Stimulated activated naive CD4-positive, alpha-beta T cell treated with Interleukin-2 at 50 U/mL for 16 hours (primary cell): ENCODE results near the gene TAC4.
"Not testable (repeated sequence)": the region's sequence is repeated elsewhere in the genome, so short reads cannot be mapped to it uniquely, and the experiment has no call there.

Experiments used
- DNase-seq: peaks from one replicate; lab custom pipeline; 2025; lab: John Stamatoyannopoulos, UW

TAC4 gene

DNA sequence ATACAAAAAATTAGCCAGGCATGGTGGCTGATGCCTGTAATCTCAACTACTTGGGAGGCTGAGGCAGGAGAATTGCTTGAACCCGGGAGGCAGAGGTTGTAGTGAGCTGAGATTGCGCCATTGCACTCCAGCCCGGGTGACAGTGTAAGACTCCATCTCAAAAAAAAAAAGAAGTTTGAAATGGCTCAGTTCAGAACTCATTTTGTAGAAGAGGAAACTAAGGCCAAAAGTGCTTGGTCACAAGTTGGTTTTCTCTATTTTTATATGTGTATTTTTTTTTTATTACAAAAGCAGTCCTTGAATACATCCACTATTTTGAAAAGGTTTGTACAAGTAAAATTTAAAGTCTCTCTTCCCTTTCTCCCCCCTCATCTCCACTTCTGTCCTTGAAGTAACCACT is 5.5 kb downstream of the TAC4 start:
- no peak for DNase-seq

DNA sequence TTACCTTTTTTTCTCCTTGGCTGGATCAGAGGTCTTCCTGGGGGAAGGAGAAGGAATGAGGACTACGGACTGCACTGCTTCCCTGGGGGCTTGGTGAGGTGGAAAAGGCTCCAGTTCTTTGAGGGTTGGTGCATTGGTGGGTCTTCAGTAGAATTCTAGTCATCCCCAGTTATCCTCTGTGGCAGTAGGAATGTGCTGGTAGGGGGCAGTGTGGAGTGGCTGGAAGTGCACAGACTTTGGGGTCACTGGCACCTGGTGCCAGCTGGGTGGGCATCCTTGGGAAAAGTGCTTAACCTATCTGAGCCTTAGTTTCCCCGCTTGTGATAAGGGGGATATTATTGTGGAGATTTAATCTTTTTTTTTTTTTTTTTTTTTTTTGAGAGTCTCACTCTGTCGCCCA is 6.3 kb downstream of the TAC4 start:
- no peak for DNase-seq

DNA sequence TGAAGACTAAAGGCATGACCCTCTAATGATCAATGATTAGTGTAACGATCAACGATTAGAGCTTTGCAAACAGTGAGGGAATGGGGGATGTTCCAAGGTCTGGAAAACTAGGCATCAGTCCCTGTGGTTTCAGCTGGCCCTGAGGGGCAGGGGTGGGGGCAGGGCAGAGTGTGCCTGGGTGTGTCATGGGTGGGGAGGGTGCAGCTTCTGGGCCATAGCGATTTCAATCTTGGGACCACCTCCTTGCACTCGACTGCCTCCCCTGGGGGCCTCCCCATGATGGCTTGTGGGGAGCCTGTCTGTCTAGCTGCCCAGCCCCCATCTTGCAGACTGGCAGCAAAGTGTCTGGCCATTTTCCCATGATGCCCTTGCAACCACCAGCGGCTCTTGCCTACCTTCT is 8.4 kb downstream of the TAC4 start:
- DNase-seq, result no peak

DNA sequence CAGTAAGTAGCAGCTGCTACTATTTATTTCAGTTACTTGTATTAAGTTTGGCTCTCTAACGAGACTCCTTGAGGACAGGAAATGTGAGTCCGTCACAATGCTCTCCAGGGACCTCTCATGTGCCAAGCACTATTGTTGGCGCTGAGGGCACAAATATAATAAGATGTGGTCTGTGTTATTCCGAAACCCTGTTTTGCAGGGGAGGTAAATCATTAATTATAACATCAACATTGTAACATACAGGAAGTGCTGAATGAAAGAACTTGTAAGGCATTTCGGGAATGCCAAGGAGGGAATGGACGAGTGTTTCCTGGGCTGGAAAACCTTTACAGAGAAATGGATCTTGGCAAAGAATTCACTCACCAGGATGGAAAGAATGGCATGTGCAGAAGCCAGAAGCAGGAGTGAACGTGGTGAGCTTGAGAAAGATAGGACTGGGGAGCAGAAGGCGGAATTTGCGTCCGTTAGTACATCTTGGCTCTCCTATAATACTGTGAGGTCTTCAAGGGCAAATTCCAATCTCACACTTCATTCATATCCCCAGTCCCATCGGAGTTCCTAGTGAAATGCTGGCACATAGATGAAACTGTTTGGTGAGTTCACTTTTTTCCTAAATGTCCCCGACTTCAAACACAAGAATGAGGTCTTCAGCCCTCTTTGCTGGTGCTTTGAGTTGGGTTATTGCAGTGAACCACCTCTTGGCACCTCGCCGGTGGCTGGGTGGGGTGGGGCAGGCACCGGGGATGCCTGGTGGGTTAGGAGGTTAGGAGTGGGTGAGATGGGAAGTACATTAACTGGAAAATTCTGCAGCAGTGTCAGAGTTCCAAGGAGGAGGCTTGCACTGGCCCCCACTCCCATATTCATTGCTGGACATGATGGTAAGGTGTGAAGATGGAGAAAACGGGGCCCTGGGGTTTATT is 11.5 kb downstream of the TAC4 start:
- DNase-seq, result no peak

DNA sequence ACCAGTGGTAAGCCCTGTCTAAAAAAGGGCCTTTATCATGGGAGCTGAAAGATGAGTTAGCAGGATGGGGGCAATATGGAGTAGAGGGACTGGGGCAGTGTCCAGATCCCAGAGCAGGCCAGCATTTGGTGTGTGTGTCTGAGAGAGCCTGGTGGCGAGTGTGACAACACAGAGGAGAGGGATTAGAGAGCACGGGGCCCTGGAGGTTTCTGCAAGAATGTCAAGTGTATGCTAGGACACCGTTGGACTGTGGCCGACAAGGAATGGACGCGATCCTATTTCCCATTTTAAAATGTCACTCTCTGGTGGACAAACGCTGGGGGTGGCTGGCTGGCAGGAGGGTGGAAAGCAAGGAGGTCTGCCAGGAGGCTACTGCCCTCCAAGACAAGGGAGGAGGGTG is 12.4 kb downstream of the TAC4 start:
- DNase-seq, result no peak

DNA sequence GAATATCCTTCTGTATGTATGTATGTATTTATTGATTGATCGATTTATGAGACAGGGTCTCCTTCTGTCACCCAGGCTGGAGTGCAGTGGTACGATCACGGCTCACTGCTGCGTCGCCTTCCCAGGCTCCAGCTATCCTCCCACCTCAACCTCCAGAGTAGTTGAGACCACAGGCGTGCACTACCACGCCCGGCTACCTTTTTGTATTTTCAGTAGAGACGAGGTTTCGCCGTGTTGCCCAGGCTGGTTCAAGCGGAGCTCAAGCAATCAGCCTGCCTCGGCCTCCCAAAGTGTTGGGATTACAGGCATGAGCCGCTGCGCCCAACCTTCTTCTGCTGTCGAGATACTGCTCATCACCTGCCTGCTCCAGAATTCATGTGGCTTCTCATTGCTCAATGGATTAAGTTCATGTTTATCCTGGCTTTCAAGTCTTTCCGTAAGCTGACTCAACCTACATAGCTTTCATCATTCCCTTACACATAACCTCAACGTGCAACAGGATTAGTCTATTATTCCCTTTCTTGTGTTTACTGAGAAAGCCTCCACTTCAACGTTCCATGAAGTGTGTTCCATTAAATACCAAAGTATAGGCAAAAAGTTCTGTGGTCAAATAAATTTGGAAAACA is 13.6 kb downstream of the TAC4 start:
- no peak for DNase-seq

DNA sequence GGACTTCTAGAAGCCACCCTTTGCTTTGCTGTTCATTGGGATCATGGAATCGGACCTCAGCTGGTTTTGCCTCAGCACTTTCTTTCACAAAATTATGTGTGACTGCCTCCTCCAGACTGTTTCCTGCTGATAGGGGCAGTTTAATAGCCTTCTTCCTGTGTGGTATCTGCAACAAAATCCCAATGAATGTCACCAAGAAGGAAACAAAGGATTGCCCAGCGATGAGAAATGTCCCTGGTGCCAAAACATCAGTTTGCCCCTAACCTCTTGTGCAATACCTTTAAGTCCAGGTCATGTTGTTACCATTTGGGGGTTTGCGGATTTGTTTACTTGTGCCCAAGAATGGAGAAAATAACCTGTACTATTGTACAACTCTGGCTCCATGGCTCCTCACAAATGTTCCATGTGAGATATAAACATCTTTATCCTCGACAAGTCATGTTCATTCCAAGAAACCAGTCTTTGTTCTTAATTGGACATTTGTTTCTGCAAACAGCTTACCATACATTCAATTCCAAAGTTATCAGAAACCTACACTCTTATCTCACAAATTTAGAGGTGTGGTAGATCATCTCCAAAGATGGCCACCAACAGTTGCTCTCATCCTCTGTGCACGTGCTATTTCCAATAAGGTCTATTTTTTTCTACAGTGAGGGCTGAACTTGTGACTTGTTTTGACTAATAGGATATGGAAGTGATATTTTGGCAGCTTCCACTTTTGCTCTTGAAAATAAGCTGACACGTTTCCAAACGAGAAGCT is 14.8 kb downstream of the TAC4 start:
- DNase-seq, result no peak

DNA sequence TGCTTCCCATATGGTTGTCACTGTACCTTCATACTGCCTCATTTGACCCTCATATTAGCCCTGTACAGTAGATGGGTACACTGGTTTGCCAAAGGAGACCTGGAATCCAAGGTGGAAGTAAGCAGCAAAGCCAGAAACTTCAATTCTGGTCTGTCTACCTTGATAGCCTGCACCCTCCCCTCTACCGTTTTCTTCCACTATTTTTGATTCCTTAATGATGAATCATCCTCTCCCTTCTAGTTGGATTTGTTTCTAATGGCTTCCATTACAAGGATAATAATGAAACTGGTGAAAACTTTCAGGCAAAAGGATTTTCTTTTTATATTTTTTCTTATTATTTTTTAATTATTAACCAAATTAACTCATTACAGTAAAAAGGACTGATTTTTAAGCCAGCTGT is 17.3 kb downstream of the TAC4 start:
- DNase-seq, result no peak

DNA sequence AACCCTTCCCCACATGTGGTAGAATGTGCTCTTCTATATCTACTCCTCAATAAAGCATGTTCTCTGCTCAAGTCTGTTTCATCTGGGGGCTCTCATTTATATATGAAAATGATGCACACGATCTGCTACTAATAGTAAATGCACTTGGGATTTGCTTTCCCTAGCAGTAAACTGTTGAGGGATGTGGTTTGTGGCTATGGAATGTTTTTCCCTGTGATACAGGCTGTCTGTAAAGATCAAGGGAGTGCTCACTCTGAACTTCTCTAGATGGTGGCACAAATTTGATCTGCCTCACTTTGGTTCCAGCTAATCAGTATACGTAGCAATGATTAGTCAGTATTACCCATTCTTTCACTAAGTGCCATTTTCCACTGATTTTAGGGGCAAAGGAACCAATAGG is 18.8 kb downstream of the TAC4 start:
- DNase-seq, result no peak

DNA sequence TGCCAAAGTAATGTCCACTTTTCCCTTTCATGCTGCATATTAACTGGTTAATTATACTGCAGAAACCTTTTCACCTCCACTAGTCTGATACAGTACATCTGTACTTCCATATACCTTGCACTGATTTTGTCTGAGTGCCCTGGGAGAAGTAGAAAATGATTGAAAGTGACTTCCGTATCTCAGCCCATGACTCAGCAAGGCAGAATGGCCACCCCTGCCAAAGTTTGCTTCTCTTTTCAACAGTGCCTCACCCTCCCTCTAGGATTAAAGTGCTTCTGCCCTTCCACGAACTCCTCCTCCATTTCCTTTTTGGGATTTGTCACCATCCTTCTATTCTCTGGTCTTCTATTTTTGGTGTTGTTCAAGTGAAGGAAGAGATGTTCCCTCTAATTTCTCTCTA is 19.5 kb downstream of the TAC4 start:
- DNase-seq, result not testable (repeated sequence)

DNA sequence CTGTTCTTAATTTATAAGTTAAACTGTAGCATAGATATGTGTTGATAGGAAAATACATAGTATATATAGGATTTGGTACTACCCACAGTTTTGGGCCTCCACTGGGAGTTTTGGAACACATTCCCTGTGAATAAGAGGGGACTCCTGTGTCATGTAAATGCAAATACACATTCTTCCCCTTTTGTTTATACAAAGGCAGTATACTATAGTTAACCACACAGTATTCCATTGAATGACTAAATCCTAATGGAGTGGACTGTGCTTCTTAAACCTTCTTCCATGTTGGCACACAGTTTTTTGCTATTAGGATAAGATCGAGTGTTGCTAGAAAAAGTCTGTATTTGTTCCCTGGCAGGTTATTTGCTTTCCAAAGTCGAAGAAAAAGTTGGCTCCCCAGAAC is 22.2 kb downstream of the TAC4 start:
- no peak for DNase-seq

DNA sequence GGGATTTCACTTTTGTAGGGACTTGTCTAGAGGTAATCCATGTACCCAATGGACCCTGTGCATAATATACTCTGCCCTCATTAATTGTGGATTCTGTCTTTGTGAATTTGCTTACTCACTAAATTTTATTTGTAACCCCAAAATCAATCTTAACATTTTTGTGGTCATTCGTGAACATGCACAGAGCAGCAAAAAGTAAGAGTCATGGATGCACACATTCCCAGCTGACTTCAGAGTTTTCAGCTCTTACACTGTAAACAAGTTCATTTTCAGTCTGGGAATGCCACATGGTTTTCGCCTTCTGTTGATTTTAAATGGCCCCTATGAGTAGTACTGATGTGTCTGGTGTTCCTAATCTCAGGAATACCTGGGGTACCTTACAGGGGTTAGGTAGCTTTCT is 24.3 kb downstream of the TAC4 start:
- no peak for DNase-seq

DNA sequence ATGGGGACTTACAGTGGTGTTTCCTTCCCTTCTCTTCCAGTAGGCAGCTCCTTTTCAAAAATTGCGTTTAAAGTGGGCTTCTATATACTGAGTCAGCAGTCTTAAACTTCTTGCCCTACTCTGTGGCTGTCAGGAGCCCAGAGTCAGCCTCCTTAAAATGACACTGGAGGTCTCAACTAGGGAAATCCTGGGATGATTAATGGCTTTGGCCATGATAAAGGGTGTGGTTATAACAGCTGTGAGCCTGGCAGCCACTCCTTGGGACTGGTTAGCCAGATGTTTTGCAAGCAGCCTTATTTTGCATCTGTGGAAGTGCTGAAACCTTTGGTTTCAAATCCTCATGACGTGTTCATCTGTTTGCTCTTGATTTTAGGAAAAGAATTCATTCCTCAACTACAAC is 25.0 kb downstream of the TAC4 start:
- no peak for DNase-seq

DNA sequence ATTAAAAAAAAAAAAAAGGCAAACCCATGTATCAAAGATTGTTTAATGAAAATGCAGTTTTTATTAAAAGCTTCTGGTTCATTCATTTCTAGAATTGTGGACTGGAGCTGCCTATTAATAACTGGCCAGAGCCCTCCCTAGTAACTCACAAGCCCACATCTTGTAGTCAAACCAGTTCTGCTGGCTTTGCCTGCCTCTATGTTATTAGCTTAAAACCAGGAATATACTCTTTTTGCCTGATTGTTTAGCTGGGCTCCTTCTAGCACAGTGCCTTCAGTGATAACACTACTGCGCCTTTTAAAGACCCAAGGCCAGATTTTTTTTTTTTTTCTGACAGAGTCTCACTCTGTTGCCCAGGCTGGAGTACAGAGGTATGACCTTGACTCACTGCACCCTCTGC is 26.0 kb downstream of the TAC4 start:
- DNase-seq, result no peak

DNA sequence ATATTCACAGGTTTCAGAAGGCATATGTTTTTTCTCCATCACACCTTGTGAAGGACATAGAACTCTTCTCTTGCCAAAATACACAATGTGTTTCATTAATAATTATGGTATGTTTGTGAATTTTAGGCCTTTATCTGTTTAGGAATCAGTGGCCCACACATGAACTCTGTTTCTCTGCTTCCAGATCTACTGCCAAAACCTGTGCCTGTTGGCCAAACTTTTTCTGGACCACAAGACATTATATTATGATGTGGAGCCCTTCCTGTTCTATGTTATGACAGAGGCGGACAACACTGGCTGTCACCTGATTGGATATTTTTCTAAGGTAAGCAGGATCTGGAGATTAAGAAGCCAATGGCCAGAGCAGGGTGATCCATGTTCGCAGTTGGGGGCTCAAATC is 26.4 kb downstream of the TAC4 start:
- no peak for DNase-seq

DNA sequence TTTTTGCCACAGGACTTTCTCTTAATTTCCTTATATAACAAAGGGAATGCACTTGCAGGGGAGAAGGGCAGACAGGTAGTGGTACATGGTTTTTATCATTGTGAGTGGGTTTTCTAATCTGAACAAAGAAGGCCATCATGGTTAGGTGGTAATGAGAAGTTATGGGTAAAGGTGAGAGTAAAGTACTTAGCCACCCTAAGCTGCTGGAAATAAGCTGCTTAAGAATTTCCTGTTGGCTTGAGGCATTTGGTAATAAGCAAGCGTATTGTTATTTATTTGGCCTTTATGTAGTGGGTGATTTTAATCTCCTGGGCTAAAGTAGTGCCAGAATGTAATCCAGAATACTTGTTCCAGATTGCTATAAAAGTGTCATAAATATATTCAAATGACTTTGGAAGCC is 27.1 kb downstream of the TAC4 start:
- no peak for DNase-seq

DNA sequence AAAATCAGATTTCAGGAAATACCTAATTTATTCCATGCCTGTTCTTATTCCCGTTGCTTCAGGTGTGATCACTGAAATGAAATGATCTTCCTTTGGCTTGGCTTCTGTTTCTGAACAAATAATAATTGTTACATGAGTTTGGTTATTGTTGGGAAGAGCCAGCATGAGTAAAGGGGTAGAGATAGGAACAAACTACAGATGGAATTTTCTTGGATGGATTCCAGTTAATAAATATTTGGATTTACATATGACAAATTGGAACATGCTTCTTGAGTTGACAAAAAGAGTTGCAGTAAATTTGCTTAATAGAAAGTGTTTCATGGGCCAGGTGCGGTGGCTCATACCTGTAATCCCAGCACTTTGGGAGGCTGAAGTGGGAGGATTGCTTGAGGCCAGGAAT is 28.2 kb downstream of the TAC4 start:
- DNase-seq, result no peak

DNA sequence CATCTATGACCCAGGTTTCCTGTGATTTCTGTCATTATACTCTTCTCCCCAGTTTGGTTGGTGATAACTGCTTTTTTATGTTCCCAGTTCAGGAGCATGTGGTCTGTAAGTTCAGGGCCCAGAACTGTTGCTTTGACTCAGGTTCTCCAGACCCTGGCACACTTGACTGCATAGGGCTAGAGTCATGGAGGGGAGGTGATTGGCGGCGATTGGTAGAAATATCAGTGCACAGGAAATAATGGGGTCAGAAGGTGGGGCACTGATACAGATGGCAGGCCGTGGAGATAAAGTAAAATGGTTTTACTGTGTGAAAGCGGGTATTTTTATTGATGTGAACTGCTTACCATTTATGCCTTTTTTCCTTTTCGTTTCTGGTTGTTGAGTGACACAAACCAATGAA is 28.7 kb downstream of the TAC4 start:
- DNase-seq, result no peak

DNA sequence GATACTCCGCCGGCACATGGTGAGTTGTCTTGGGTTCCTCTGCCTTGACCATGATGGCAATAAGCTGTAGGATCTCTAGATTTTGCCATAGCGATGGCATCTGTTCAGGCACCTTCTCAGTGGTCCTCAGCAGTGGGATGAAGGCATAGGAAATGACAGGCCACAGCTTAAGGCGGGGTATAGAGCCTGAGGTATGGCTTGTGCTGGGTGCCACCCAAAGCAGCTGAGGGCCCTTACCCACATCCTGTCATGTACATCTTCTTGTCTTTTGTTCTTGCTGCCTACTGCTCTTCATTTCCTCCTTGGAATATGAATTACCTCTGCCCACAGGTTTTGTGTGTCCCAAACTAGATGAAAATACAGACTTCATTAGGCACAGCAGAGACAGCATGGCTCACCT is 29.9 kb downstream of the TAC4 start:
- peak; percentile 28 for DNase-seq

DNA sequence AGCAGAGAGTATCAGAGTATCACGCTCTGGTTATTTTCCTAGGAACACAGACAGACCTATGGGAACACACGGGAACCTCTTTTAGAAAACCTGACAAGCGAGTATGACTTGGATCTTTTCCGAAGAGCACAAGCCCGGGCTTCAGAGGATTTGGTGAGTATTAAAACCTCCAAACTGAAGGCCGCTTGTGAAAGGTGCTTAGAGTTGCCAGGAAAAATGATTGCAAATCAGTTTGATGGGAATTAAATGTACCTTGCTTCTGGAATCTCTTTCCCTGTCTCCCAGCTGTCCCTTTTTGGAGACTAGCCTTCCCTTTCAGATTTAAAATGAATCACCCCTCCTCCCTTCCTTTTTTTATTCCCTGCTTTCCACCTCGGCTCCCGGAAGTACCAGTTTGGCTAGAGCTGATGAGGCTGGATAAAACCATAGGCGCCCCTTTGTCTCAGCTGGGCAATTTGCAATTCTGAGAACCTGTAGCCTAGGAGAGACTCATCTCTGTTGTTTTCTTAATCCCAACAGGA is 32.0 kb downstream of the TAC4 start:
- DNase-seq, result no peak

DNA sequence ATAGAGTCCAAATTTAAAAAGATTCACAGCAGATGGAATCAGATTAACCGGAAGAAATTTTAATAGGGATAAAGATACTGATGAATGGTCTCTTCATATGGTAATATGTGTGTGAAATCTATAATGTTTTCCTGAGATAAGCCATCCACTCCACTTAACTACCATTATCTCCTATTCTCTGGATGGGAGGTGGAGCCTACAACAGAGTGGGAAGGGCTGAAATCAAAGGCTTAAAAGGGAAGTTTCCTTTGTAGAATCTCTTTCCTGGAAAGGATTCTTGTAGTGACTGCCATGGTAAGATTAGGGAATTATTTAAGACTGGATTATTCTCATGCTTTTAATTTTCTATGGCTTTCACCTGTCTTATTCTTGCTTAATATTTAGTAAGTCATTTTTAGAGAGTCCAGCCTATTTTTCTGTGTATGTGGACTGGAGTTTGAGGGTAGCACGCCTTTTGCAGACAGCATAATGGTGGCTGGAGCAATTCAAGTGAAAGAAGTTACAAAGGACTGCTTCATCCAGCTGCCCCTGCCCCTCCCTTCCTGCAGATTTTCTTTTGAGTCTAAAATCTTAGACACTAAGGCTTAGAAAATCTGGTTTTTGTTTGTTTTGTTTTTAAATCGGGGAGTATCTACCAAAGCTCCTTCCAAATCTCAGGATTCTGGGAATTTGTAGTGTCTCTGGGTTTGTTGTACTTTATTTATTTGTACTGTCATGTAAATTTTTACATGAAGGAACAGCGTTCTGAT is 32.9 kb downstream of the TAC4 start:
- DNase-seq, result no peak

DNA sequence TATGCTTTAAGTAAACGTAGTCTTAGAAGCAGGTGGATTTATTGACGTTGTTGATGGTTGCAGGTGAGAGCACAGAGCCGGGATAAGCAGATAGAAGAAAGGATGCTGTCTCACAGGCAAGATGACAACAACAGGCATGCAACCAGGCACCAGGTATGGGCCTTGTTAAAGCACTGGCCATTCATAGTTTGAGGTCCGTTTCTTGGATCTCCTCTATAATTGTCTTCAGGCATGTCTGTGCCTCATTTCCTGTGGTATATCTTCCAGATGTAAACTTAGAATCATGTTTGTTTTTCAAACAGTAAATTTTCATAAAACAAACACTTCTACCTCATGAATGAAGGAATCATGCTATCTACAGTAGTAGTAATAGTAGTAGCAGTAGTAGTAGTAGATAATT is 38.8 kb downstream of the TAC4 start:
- DNase-seq, result no peak
